Karpas-422 (cell line): ENCODE measurements around the gene TRMT44. TPM values are rescaled to one million over a fixed set of nuclear protein-coding genes. Genes with fewer than 3 reads are reported as not detected.

Source experiments
- DNase-seq: peaks from one replicate; pipeline ENCODE4 v3.0.0-alpha.2; 2015
- H2AFZ ChIP-seq: fragments of 200-600 bp; sonication (generic); 2 replicates; pipeline ENCODE4 v1.6.1; 2014; ENCODE audit warnings: antibody characterized with exemption, low read length, mixed read lengths
- H3K27ac ChIP-seq: fragments of 200-600 bp; sonication (generic); 2 replicates; pipeline ENCODE4 v1.5.1; 2014; ENCODE audit warnings: mild to moderate bottlenecking, low read length, moderate library complexity
- H3K27me3 ChIP-seq: fragments of 200-600 bp; sonication (generic); 2 replicates; pipeline ENCODE4 v1.6.1; 2014; ENCODE audit warnings: low read length, mixed read lengths
- H3K36me3 ChIP-seq: fragments of 200-600 bp; sonication (generic); 2 replicates; pipeline ENCODE4 v1.6.1; 2014; ENCODE audit warnings: low read length, mixed read lengths; ENCODE audit not compliant: insufficient read depth
- H3K4me1 ChIP-seq: fragments of 200-600 bp; sonication (generic); 2 replicates; pipeline ENCODE4 v1.6.1; 2014; ENCODE audit warnings: mild to moderate bottlenecking, low read length, mixed read lengths
- H3K4me2 ChIP-seq: fragments of 200-600 bp; sonication (generic); 2 replicates; pipeline ENCODE4 v1.6.1; 2014; ENCODE audit warnings: low read length, low read depth, mild to moderate bottlenecking; ENCODE audit not compliant: poor library complexity, severe bottlenecking
- H3K4me3 ChIP-seq: fragments of 200-600 bp; sonication (generic); 2 replicates; pipeline ENCODE4 v1.5.1; 2014; ENCODE audit warnings: mild to moderate bottlenecking, antibody characterized with exemption, low read length, mixed read lengths
- H3K79me2 ChIP-seq: fragments of 200-600 bp; sonication (generic); 2 replicates; pipeline ENCODE4 v1.6.1; 2014; ENCODE audit warnings: mild to moderate bottlenecking, low read length, mixed read lengths
- H3K9ac ChIP-seq: fragments of 200-600 bp; sonication (generic); 2 replicates; pipeline ENCODE4 v1.6.0; 2014; ENCODE audit warnings: low read length
- H3K9me2 ChIP-seq: fragments of 200-600 bp; sonication (generic), shearing (Covaris generic); replicated peaks from 2 replicates; pipeline ENCODE4 v1.6.0; 2014; ENCODE audit warnings: mild to moderate bottlenecking, low read length, moderate library complexity; ENCODE audit not compliant: insufficient read depth
- H3K9me3 ChIP-seq: fragments of 300-700, 200-600 bp; sonication (generic); 2 replicates; pipeline ENCODE4 v1.6.1; 2014; ENCODE audit warnings: low read length, mixed read lengths
- H4K20me1 ChIP-seq: fragments of 200-600 bp; sonication (generic); 2 replicates; pipeline ENCODE4 v1.6.1; 2014; ENCODE audit warnings: mild to moderate bottlenecking, antibody characterized with exemption, low read length, low read depth; ENCODE audit not compliant: insufficient read depth
- total RNA-seq: library from RNA; depleted of rRNA; stranded (reverse); fragments of >200 nt; shearing (Covaris generic); gene quantifications from 2 replicates; pipeline ENCODE4 v1.2.3, GENCODE V29; 2014; ENCODE audit warnings: low replicate concordance

TRMT44 gene
- total RNA-seq, 1 experiment from 2014 or later = 14.1 TPM

DNA sequence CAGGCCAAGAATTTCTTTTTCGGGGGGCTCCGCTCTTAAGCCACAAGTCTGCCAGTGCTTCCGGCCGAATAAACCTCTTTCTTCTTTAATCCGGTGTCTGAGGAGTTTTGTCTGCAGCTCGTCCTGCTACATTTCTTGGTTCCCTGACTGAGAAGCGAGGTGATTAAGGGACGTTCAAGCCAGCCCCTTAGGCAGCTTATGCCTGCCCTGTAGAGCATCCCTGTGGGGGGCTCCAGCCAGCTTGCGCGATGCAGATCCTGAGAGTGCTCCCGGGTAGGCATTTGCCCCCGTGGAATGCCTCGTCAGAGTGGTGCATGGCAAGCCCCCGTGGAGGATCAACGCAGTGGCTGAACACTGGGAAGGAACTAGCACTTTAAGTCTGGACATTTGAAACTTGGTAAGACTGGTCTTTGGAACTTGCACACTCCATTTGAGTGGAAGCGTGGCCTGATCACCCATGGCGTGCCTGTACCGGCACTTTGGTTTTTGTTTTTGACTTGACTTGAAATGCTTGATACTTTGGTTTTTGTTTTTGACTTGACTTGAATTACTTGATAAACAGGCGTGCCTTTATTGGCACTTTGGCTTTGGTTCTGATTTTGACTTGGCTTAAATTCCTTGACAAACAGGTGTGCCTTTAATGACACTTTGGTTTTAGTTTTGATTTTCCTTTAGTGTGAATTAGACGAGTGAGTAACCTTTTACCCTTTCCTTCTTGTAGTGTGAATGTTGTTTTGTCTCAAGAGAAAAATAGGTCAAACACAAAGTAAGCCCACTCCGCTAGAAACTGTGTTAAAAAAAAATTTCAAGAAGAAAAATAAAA, 6.1 kb upstream of the TRMT44 start:
- Histone ChIP-seq H3K36me3 (no peaks in the 10 kb centered on the region), H3K9me3 (no peaks in the 10 kb centered on the region), H3K4me1 (peaks cover 25% of the 10 kb centered on the region), H3K9me2 (no peaks in the 10 kb centered on the region), H3K4me2 (peak overlapping the region; percentile 83), H3K27ac (no peak overlapping the region), H2AFZ (no peak overlapping the region), H3K27me3 (no peaks in the 10 kb centered on the region), H3K79me2 (peaks cover 51% of the 10 kb centered on the region), H3K4me3 (no peak overlapping the region), H3K9ac (no peak overlapping the region), H4K20me1 (peaks cover 5% of the 10 kb centered on the region; the same call in 1 of the 2 replicates)
- DNase-seq = no peak

DNA sequence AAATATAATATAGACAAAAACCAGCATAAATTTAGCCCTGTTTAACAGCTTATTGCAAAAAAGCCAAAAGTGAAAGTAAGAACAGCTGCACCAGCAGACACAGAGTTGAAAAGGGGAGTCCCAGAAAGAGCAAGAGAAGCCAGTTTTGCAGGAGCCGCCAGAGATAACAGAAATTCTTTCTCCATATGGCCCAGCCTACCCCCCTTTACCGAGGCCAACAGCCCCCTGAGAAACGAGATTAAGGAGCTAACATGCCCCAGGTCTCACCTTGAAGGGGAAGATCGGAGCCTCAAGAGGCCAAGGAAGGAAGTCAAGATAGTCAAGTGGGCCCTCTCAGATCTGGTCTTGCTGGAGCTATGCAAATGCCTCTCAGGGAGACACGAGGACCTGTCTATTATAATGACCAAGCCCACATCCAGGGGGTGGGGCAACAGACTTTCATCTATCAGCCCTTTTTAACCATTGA, 4.9 kb upstream of the TRMT44 start:
- Histone ChIP-seq H4K20me1 (peaks cover 5% of the 10 kb centered on the region; the same call in 1 of the 2 replicates), H3K27ac (peak overlapping the region; percentile 74), H3K79me2 (peaks cover 62% of the 10 kb centered on the region), H3K9ac (peak overlapping the region; percentile 65), H3K9me2 (no peaks in the 10 kb centered on the region), H3K4me2 (peak overlapping the region; percentile 83), H2AFZ (no peak overlapping the region), H3K27me3 (no peaks in the 10 kb centered on the region), H3K4me3 (peak overlapping the region; percentile 62), H3K9me3 (no peaks in the 10 kb centered on the region), H3K36me3 (no peaks in the 10 kb centered on the region), H3K4me1 (peaks cover 28% of the 10 kb centered on the region)
- DNase-seq = peak; percentile 84

DNA sequence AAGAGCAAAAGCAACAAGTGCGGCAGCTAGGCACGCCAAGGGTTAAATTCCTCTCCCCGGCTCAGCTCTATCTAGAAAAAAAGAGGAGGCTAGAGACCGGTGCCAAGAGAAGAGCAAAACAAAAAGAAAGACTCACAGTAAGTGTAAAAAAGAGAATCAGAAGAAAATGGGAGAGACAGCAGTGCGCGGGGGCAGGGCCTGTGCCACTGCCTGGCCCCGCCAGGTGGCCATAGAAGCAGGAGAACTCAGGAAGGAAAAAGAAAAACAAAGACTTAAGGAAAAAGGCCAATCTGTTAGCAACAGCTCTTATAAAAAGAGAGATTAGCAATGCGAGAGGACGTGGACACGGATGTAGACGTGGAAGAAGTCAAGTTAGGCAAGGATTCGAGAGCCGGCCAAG, 3.3 kb upstream of the TRMT44 start:
- Histone ChIP-seq H3K9me3 (no peaks in the 10 kb centered on the region), H3K9ac (no peak overlapping the region), H3K4me3 (no peak overlapping the region), H3K27me3 (no peaks in the 10 kb centered on the region), H2AFZ (no peak overlapping the region), H3K9me2 (no peaks in the 10 kb centered on the region), H4K20me1 (peaks cover 10% of the 10 kb centered on the region; the same call in 1 of the 2 replicates), H3K36me3 (no peaks in the 10 kb centered on the region), H3K27ac (no peak overlapping the region), H3K4me1 (peaks cover 37% of the 10 kb centered on the region), H3K79me2 (peaks cover 78% of the 10 kb centered on the region), H3K4me2 (no peak overlapping the region)
- no peak for DNase-seq

GRCh38 chr4:8438743-8439142, 1.8 kb upstream of the TRMT44 start:
- Histone ChIP-seq H3K4me2 (peak overlapping the region; percentile 76), H2AFZ (no peak overlapping the region), H3K4me3 (no peak overlapping the region; the same call in 1 of the 2 replicates), H3K27ac (no peak overlapping the region), H3K9me3 (no peaks in the 10 kb centered on the region), H3K9me2 (no peaks in the 10 kb centered on the region), H3K4me1 (peaks cover 48% of the 10 kb centered on the region), H3K27me3 (no peaks in the 10 kb centered on the region), H3K9ac (no peak overlapping the region), H4K20me1 (peaks cover 10% of the 10 kb centered on the region; the same call in 1 of the 2 replicates), H3K36me3 (no peaks in the 10 kb centered on the region), H3K79me2 (peaks cover 86% of the 10 kb centered on the region)
- DNase-seq = no peak

- peaks cover 10% of the 10 kb centered on the region; the same call in 1 of the 2 replicates for H4K20me1 ChIP-seq
- H3K9me3 ChIP-seq = no peaks in the 10 kb centered on the region
- no peaks in the 10 kb centered on the region for H3K27me3 ChIP-seq
- H3K4me2 ChIP-seq = peak overlapping the region; percentile 76
- no peak overlapping the region for H2AFZ ChIP-seq
- no peaks in the 10 kb centered on the region for H3K36me3 ChIP-seq
- H3K27ac ChIP-seq = peak overlapping the region; percentile 91; the same call in 1 of the 2 replicates
- peaks cover 90% of the 10 kb centered on the region for H3K79me2 ChIP-seq
- no peak for DNase-seq
- H3K4me1 ChIP-seq = peaks cover 48% of the 10 kb centered on the region
- H3K9me2 ChIP-seq = no peaks in the 10 kb centered on the region
- peak overlapping the region; percentile 97 for H3K4me3 ChIP-seq
- H3K9ac ChIP-seq = peak overlapping the region; percentile 98
Observed at GRCh38 chr4:8439168-8439567, 1.4 kb upstream of the TRMT44 start.

DNA sequence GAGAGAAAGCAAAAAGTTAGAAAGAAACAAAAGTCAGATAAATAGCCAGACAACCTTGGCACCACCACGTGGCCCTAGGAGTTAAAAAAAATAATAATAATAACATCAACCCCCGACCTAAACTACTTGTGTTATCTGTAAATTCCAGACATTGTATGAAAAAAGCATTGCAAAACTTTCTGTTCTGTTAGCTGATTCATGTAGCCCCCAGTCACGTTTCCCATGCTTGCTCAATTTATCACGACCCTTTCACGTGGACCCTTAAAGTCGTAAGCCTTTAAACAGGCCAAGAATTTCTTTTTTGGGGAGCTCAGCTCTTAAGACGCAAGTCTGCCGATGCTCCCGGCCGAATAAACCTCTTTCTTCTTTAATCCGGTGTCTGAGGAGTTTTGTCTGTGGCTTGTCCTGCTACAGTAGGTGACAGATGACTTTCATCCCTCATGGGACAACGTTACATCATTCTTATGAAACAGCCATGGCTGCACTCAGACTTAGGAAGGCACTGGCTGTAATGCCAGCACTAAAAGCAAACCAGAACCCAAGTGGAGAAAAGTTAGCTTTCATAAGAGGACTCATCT, 574 bp upstream of the TRMT44 start:
- Histone ChIP-seq H2AFZ (peak overlapping the region; percentile 97), H3K27ac (peak overlapping the region; percentile 91), H3K4me1 (peaks cover 45% of the 10 kb centered on the region), H3K9me2 (no peaks in the 10 kb centered on the region), H3K9ac (peak overlapping the region; percentile 98), H3K79me2 (peaks cover 90% of the 10 kb centered on the region), H3K4me2 (peak overlapping the region; percentile 76), H3K36me3 (no peaks in the 10 kb centered on the region), H3K9me3 (no peaks in the 10 kb centered on the region), H4K20me1 (peaks cover 10% of the 10 kb centered on the region; the same call in 1 of the 2 replicates), H3K27me3 (no peaks in the 10 kb centered on the region), H3K4me3 (peak overlapping the region; percentile 97)
- peak; percentile 85 for DNase-seq

GRCh38 chr4:8441499-8442091, 1.0 kb downstream of the TRMT44 start:
- Histone ChIP-seq H3K4me1 (peaks cover 29% of the 10 kb centered on the region), H3K4me2 (peak overlapping the region; percentile 76), H3K9me2 (no peaks in the 10 kb centered on the region), H2AFZ (no peak overlapping the region), H3K27ac (no peak overlapping the region), H3K4me3 (peak overlapping the region; percentile 97), H3K79me2 (peaks cover 95% of the 10 kb centered on the region), H3K27me3 (no peaks in the 10 kb centered on the region), H4K20me1 (peaks cover 10% of the 10 kb centered on the region; the same call in 1 of the 2 replicates), H3K9me3 (no peaks in the 10 kb centered on the region), H3K9ac (peak overlapping the region; percentile 98), H3K36me3 (no peaks in the 10 kb centered on the region)
- no peak for DNase-seq
